ENCODE results near the gene ZFAND3. TPM values are rescaled to one million over a fixed set of nuclear protein-coding genes. Genes with fewer than 3 reads are reported as not detected.

The ZFAND3 gene
- total and polyA plus RNA-seq, 2 of the 4 experiments (the other 2 are of a cell fraction), result 10.9 to 26.7 TPM

DNA sequence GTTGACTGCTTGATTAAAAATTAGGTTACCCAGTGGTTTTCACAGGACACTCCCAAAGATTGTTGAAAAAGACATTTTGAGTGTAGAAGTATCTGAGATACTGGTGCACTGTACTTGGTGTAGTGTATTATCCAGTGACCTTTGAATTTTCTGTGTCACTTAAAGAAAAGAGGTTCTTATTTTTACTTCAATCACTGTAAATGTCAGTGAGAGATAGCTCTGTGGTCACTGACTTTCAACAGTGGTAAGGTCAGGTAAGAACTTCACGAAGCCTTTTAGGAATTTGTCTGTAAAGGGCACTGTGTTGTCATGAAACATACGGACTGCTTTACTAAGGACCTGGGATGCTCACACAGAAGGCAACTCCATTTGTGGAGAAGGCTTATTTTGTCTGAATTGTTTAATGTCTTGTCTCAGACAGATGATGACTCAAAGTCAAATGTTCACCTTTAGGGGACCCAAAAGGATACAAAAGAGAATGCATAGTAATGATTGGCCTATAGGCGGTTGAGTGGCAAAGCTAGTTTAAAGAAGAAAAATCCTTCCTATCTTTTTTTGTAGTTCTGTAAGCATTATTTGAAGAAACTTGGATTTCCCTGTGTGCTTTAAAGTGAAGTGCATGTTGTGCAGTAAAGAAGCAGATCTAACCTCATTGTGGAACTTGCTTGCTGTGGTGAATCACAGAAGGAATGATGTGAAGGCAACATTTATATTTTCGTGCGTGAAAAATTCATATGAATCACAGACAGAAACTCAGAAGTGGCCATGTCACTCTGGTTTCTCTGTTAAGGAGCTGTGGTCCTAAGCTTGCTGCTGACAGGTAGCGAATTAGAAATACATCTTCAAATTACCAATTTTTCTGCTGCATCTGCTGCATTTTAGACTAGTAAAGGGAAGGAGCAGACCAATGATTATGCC lies 47.3 kb downstream of the ZFAND3 start:
- Histone ChIP-seq H2BK120ac (ENCODE audit: low read depth, low read length) (no peak overlapping the region), H3K9me3 (ENCODE audit: control insufficient read depth, insufficient read depth, low read length) (no peaks in the 10 kb centered on the region), H3K56ac (ENCODE audit: extremely low read depth, insufficient read depth, low read length) (no peak overlapping the region), H4K20me1 (ENCODE audit: insufficient read depth, low read length) (peaks cover 91% of the 10 kb centered on the region), H3K9me1 (ENCODE audit: insufficient read depth, low read length) (peaks cover 21% of the 10 kb centered on the region), H3K36me3 (ENCODE audit: control insufficient read depth, insufficient read depth, low read length) (no peaks in the 10 kb centered on the region), H3K9ac (ENCODE audit: low read depth, low read length) (no peak overlapping the region), H3K4me1 (ENCODE audit: control insufficient read depth, insufficient read depth, low read length) (peaks cover 15% of the 10 kb centered on the region), H2BK5ac (ENCODE audit: low read depth, low read length, poor library complexity, severe bottlenecking) (peak overlapping the region; percentile 2), H3K23ac (ENCODE audit: low read depth, low read length) (no peak overlapping the region), H4K91ac (ENCODE audit: insufficient read depth, low read depth, low read length) (no peak overlapping the region), H3K4me3 (ENCODE audit: insufficient read depth, low read depth, low read length) (no peak overlapping the region), H3K27me3 (ENCODE audit: control insufficient read depth, insufficient read depth, low read length) (no peaks in the 10 kb centered on the region), H3K79me1 (ENCODE audit: low read depth in 1 of 2, low read length in 2 of 2) (peaks cover 9 to 74% of the 10 kb centered on the region in 2 experiments), H2AK9ac (replicated peaks; ENCODE audit: low read depth, low read length, poor library complexity) (no peak overlapping the region), H3K4ac (ENCODE audit: low read depth, low read length) (no peak overlapping the region), H3K4me2 (ENCODE audit: low read depth, low read length) (peak overlapping the region; percentile 45; the same call in 1 of the 2 replicates), H2AK5ac (ENCODE audit: low read depth, low read length) (no peak overlapping the region), H2BK15ac (ENCODE audit: low read depth, low read length) (no peak overlapping the region), H4K8ac (ENCODE audit: low read depth in 2 of 2, low read length in 2 of 2) (no peak overlapping the region), H3K14ac (replicated peaks; ENCODE audit: low read depth, low read length) (no peak overlapping the region), H2BK20ac (ENCODE audit: low read depth, low read length) (no peak overlapping the region), H2AFZ (replicated peaks; ENCODE audit: low read length, poor library complexity) (no peak overlapping the region), H3K27ac (ENCODE audit: insufficient read depth, low read length) (no peak overlapping the region), H4K5ac (ENCODE audit: low read depth, low read length) (no peak overlapping the region), H3K18ac (ENCODE audit: low read depth, low read length) (no peak overlapping the region)
- CTCF ChIA-PET, result no interaction called here
- BruUV-seq (replicated peaks), result no TSS peak
- intact Hi-C loops (cut with micrococcal nuclease) (no loop called here), in situ Hi-C loops (cut with MboI; ENCODE audit: low sequenced_read_pairs) (no loop called here), dilution Hi-C loops (cut with HindIII; ENCODE audit: low sequenced_read_pairs, unreplicated experiment) (no loop called here)
- ATAC-seq (ENCODE audit: low read depth) (peak; percentile 32; the same call in 1 of the 2 replicates), DNase-seq (peak; percentile 44)
- TF ChIP-seq MAZ (IDR thresholded peaks at IDR 0.05; ENCODE audit: borderline replicate concordance, low read depth, low read length) (no peak), NFE2L2 (IDR thresholded peaks at IDR 0.05; ENCODE audit: low read depth, low read length) (no peak), POLR2A (IDR thresholded peaks at IDR 0.05; ENCODE audit: low read depth, low read length) (no peak), BHLHE40 (IDR thresholded peaks at IDR 0.05; ENCODE audit: low read depth, low read length) (no peak), RCOR1 (IDR thresholded peaks at IDR 0.05; ENCODE audit: insufficient replicate concordance, low read length) (no peak)
- TF ChIP-seq, protein P1, sequence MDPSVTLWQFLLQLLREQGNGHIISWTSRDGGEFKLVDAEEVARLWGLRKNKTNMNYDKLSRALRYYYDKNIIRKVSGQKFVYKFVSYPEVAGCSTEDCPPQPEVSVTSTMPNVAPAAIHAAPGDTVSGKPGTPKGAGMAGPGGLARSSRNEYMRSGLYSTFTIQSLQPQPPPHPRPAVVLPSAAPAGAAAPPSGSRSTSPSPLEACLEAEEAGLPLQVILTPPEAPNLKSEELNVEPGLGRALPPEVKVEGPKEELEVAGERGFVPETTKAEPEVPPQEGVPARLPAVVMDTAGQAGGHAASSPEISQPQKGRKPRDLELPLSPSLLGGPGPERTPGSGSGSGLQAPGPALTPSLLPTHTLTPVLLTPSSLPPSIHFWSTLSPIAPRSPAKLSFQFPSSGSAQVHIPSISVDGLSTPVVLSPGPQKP (IDR thresholded peaks at IDR 0.05; ENCODE audit: borderline replicate concordance, low read depth, low read length), result no peak
- WGBS, 2 experiments (ENCODE audit: extremely low coverage in 2 of 2, insufficient read length in 1 of 2), result no CpG with 5 or more reads among the region's 6 CpGs
- POLR2A ChIA-PET (ENCODE audit: unreplicated experiment), result no interaction called here

All from IMR-90 (cell line).